ENCODE results near the gene MAP3K13.
"Not testable (repeated sequence)": the region's sequence is repeated elsewhere in the genome, so short reads cannot be mapped to it uniquely, and the experiment has no call there.

Gene MAP3K13

DNA sequence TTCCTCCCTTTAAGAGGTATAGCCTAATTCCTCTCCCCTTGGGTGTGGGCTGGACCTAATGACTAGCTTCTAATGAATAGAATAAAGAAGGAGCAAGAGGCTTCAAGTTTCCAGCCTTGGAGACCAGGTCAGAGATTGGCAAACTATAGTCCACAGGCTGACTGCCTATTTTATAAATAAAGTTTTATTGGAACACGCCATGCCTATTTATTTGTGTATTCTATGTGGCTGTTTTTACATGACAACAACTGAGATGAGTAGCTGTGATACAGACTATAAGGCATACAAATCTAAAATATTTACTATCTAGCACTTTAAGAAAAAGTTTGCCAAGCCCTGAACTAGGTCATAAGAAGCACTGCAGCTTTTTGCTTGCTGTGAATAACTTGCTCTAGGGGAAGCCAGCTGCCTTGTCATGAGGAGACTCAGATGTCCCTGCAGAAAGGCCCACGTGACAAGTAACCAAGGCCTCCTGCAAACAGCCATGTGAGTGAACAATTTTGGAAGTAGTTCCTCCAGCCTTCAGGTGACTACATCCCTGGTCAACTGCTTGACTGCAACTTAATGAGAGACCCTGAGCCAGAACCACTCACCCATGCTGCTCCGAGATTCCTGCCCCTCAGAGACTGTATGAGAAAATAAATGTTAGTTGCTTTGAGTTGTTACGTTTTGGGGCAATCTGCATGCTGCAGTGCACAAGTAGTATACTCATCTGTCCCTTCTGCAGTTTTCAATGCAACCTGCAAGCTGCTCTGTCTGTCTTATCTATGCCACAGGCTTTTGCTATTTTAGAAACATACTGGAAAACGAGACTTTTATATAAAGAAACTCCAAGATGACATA, 21.1 kb upstream of the MAP3K13 start:
- DNase-seq (ENCODE audit: low spot score): no peak

DNA sequence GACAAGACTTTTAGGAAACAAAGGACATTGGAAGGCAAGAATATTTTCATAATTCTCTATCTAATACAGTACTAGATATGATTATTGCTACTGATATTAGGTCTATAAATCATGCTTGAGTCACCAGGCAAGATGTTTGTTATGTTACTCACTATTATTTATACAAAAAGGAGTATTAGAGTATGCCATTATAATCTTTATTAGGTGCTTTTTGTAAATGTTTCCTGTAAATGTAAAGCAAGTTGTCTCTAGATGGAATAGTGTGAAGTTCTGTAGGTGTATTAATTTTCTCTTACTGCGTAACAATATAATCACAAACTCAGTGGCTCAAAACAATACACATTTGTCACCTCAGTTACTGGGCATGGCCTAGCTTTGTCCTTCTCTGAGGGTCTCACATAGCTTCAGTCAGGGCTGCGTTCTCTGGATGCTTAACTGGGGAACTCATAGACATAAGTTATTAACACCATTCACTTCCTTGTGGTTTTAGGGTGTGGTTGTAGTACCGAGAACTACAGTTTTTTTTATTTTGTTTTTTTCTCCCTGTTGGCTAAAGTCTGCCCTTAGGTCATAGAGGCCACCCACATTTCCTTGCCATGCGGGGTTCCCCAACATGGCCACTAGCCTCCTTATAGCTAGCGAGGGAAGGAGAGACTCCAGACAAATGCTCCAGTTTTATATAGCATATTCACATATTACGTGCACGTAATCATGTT, 20.3 kb upstream of the MAP3K13 start:
- no peak for DNase-seq (ENCODE audit: low spot score)

DNA sequence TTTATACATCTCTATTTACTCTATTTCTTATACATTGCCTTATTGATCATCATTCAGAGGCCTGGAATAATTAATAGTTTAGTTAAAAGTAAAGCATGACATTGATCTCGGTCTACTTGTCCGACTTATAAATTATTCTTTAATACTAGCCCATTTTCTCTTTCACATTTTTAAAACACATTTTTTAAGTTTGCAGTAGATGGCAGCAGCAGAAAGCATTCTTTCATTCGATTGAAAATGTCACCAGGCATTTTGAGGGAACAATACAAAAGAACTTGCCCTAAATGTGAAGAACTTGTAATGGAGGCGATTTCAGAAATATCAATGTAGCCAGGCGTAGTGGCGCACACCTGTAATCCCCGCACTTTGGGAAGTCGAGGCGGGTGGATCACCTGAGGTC, 15.5 kb upstream of the MAP3K13 start:
- no peak for DNase-seq (ENCODE audit: low spot score)

DNA sequence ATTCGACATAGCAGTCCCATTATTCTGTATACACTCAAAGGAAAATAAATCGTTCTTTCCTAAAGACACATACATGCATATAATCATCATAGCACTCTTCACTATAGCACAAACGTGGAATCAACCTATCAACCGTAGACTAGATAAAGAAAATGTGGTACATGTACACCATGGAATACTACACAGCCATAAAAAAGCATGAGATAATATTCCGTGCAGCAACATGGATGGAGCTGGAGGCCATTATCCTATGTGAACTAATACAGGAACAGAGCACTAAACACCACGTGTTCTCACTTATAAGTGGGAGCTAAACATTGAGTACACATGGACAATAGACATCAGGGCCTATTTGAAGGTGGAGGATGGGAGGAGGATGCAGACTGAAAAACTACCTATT, 12.1 kb upstream of the MAP3K13 start:
- no peak for DNase-seq (ENCODE audit: low spot score)

DNA sequence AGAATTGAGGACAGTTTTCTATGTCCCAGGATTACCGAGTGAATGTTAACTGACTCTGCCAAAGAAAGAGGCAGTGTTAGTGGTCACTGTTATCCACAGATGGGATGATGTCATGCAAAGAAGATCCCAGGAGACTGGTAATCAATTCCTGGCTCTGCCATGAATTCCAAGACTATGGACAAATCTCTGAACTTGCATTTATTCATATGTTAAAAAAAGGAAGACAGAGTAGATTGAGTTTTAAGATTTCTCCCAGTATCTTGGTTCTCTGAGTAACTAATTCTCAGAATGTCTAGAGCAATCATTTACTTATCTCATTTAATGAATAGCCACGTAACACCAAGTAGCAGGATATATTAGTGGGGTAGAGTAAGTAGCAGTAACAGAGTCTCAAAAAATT, 11.5 kb upstream of the MAP3K13 start:
- DNase-seq (ENCODE audit: low spot score): no peak

DNA sequence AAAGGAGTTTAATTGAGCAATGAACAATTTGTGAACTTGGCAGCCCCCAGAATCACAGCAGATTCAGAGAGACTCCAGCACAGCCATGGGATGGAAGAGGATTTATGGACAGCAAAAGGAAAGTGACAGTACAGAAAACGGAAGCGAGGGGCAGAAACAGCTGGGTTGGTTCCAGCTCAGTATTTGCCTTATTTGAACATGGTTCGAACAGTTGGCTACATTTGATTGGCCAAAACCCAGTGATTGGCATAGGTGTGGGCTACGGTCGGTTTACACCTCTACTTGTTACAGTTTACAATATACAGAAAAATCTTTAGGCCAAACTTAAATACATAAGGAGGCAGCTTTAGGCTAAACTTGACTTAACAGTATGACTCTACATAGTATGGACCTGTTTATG, 9.7 kb upstream of the MAP3K13 start:
- no peak for DNase-seq (ENCODE audit: low spot score)

DNA sequence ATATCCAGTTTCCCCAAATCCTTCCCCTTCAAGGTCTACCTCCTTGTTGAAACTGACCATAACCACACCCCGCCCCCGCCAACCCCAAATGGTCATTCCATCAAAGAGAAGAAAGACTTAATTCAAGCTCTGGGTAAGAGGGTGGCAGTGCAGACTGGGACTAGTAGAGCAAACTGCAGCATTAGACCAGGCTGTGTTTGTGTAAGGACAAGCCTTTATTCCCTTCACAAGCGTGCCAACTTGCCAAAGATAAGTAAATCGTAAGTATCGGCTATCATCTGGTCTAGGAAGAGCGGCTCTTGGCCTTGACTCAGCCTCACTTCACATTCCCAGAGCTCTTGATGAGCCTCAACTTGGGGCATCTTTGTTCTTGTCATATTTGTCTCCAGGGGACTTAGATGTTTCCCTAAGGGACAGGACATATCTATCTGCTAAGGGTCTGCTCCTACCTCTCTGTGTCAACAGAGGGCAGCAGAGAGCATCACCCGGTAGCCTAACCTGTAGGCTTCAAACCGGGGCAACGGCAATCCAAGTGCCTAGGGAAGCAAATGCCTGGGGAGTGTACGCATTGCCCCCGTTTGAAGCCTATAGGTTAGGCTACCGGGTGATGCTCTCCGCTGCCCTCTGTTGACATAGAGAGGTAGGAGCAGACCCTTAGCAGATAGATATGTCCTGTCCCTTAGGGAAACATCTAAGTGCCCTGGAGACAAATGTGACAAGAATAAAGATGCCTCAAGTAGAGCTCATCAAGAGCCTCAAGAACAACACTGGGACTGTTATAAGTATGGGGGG, 8.9 kb upstream of the MAP3K13 start:
- peak; percentile 60 for DNase-seq (ENCODE audit: low spot score)

DNA sequence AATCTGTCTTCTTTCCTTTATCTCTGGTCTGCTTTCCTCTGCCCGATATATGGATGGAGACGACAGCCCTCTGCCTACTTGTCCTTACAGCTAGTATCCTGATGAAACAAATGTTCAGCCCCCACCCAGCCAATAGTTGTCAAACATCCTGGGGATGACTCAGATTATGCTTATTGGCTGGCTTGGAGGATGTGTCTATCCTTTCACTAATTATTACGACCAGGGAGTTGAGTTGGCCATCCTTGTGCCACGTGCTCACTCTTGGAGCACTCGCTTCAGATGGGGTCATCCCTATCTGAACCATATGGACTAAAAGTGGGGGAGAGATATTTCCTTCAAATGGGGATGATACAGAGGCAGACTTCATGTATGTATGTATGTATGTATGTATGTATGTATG, 6.4 kb upstream of the MAP3K13 start:
- no peak for DNase-seq (ENCODE audit: low spot score)

DNA sequence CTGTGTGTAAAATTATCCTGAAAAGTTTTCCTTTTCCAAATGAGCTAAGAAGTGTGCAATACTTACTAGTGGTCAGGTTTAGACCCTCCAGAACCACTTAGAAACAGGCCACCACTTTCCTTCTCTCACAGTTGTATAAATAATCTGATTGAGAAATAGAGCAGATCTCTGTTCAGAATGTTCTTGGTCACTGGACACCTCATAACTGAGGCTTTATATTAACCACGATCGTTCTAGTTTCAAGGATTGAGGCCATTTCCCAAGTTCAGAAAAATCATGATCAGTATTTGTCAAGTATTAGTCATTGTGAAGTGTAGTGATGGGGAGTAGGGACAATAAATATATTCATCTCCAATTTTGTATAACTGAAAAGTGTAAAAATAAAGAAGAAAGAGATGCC, 1.0 kb upstream of the MAP3K13 start:
- DNase-seq (ENCODE audit: low spot score): no peak

DNA sequence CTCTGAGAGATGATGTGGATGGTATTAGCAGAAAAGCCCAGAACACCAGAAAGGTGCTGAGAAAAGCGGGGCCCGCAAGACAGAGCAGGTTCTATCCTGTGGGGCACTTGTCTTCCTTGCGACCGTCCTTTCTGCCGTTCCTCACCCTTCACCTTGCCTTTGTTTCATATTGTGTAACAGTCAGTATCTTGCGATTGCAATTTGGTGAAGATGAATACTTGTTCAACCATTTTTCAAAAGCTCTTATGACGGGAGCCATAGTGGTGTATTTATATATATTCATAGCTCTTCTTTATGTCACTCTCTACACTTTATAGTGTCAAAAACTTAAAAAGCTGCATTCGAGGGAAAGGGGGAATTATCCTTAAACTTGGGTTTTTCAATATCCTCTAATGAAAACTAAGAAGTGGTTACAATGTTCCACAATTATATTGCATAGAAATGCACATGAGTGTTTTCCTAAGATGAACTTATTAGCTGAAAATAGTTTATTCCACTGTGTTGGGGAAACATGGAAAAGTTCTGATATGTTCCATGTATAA, 797 bp downstream of the MAP3K13 start:
- no peak for DNase-seq (ENCODE audit: low spot score)

DNA sequence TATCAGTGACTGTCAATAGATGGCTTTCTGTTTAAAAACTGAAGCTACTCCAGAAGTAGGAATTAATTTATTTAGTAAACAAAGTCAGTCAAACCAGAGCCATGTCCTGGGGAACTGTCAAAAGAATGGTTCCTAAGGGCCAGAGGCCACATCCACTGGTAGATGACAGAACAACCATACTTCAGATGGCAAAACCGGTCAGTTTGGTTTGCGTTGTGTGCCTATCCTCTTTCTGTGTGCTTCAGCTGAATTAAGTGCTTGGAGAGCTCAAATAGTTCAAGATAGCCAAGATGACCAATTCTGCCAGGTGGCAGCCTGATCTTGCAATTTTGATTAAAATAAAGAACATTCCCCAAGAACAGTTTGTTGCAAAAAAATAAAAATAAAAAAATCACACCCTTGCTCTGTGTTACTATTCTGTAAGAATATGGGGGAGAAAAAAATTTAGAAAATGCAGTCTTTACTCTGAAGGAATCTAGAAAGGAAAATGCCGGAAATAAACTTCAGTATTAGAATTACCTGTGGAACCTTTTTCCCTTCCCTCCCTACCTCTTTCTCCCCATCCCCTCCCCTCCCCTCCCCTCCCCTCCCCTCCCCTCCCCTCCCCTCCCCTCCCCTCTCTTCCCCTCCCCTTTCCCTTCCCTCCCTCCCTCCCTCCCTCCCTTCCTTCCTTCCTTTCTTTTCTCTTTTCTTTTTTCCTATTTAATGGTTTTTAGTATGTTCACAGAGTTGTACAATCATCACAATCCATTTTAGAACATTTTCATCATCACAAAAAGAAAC, 2.5 kb downstream of the MAP3K13 start:
- DNase-seq (ENCODE audit: low spot score): no peak

DNA sequence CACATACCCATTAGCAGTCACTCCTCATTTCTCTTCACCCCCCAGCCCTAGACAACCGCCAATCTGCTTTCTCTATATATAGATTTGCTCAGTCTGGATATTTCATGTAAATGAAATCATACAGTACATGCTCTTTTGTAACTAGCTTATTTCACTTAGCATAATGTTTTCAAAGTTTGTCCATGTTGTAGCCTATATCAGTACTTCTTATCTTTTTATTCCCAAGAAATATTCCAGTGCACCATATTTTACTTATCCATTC, 3.1 kb downstream of the MAP3K13 start:
- no peak for DNase-seq (ENCODE audit: low spot score)

DNA sequence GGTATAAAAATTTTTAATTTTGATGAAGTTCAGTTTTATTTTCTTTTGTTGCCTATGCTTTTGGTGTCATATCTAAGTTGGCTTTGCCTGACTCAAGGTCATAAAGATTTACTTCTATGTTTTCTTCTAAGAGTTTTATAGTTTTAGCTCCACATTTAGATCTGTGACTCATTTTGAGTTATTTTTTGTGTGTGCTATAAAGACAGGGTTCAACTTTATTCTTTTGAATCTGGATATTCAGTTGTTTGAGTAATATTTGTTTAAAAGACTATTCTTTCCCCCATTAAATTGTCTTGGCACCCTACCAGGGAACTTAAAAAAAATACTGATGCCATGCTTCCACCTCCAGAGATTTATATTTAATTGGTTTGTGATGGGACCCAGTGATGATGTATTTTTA, 4.0 kb downstream of the MAP3K13 start:
- no peak for DNase-seq (ENCODE audit: low spot score)

DNA sequence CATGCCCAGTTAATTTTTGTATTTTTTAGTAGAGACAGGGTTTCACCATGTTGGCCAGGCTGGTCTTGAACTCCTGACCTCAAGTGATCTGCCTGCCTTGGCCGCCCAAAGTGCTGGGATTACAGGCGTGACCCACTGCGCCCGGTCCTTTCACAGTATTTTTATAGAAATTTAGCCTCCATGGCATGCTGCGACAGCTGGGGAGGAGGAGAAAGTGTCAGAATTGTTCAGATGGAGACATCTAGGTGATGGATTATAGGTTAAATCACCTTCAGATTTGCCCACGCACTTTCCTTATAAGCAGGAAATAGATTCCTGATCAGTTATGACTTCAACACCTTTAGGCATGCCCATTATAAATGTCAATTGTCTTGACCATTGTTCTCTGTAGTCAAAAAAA, 7.4 kb downstream of the MAP3K13 start:
- DNase-seq (ENCODE audit: low spot score): not testable (repeated sequence)

DNA sequence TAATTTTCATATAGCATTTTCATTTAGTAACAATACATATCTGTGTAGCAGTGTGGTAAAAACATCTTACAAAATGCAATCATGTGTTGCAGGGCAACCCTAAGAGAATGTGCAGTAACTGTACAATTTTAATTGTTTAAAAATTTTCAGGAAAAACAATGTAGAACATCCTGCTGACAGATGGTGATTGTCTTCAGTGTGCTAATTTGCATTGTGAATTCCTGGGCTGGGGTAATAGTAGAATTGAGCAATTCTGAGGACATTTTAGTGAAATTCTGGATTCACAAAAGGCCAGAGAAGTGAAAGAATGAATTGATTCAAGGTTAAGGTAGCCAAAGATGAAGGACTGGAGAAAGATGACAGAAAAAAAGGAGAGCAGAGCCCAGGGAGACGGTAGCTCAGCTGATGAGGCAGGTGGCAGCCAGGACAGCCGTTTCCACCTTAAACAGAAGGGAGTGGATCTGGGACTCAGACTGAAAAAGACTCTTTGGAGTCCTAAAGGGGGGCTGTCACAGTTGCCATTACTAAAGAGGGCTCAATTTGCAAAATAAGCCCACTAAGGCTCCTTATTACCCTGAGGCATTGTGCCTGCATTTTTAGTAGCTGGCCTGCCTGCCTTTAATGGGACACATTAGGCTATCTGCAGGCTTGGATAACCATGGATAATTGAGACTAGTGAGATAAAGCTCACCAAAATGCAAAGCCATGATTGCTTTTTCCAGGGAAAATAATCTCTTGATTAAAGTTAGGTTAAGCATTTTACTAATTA, 8.6 kb downstream of the MAP3K13 start:
- no peak for DNase-seq (ENCODE audit: low spot score)

DNA sequence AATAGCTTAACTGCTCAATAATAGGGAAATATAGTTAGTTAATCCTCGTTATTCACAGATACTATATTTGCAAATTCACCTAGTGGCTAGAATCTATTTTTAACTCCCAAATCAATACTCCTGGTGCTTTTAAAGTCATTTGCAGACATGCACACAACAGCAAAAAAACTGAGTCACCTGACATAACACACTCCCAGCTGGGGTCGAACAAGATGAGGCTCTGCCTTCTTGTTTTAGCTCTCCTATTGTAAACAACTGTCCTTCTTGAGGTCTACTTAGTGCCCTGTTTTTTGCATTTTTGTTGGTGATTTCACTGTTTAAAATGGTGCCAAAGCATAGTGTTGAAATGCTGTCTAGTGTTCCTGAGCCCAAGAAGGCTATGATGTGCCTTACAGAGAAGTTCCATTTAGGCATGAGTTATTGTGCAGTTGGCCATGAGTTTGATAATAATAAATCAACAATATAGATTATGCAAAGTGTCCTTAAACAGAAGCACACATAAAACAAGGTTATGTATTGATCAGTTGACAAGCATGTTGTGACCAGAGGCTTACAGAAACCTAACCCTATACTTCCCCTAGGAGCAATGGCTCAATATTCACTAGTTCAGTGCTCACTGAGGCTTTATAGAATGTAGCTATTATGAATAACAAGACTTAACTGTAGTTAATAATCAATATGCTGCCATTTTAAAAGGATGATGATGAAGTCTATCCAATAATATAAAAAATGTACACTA, 18.6 kb downstream of the MAP3K13 start:
- no peak for DNase-seq (ENCODE audit: low spot score)

DNA sequence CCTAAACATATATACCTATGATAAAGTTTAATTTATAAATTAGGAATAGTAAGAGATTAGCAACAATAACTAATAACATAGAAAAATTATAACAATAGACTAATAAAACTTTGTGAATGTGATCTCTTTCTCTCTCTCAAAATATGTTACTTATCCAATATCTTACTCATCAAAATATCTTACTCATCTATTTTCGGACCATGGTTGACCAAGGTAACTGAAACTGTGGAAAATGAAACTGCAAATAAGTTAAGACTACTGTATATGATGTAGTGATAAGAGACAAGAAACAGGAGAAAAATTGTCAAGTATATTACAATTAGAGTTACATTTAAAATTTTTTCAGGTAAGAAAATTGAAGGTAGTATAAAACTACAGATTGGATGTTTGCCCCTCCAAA, 19.2 kb downstream of the MAP3K13 start:
- no peak for DNase-seq (ENCODE audit: low spot score)

DNA sequence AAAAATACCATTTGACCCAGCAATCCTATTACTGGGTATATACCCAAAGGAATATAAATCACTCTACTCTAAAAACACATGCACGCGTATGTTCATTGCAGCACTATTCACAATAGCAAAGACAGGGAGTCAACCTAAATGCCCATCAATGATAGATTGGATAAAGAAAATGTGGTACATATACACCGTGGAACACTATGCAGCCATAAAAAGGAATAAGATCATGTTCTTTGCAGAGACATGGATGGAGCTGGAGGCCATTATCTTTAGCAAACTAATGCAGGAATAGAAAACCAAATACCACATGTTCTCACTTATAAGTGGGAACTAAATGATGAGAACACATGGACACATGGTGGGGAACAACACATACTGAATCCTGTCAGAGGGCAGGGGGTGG, 23.6 kb downstream of the MAP3K13 start:
- not testable (repeated sequence) for DNase-seq (ENCODE audit: low spot score)

DNA sequence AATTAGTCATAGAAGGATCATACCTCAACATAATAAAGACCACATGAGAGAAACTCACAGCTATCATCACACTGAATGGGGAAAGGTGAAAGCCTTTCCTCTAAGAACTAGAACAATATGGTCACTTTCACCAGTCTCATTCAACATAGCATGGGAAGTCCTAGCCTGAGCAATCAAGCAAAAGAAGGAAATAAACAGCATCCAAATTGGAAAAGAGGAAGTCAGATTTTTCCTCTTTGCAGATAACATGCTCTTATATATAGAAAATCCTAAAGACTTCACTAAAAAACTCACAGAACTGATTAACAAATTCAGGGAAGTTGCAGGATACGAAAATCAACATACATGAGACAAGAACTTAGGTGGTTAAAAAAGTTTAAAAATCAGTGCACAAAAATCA, 24.7 kb downstream of the MAP3K13 start:
- no peak for DNase-seq (ENCODE audit: low spot score)

DNA sequence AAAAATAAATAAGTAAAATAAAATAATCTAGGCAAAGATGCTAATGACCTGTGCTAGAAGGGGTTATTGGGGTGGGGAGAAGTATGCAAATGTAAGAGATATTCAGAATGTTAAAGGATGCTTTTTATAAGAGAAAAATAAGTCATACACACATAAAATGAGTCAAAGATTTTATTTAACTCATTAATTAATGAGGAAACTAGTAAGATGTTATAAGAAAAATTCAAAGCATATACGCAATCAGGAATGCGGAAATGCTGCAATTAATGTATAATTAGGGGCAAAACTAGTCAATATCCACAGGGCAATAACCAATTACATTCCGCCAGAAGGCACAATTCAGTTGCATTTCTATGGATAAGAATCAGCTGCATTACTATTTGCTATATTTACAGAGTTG, 30.1 kb downstream of the MAP3K13 start:
- no peak for DNase-seq (ENCODE audit: low spot score)

DNA sequence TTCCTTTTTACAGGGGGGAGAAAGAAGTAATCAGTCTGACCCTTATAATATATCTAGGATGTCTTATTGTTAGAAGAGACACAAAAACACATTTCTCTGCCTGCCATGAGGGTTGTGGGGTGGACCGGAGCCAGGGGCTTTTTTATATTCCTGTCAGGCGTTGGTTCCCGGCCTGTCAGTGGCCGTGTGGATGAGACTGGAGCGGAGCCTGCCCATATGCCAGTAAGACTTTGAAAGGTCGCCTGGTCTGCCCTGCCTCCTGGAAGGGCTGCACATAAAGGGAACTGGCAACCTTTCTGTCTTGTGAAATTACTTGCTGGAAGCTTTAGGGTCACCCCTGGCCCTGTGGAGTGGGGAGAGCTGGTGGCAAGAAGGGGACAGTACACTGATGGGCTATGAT, 34.7 kb downstream of the MAP3K13 start:
- no peak for DNase-seq (ENCODE audit: low spot score)

Data from CD4-positive, alpha-beta T cell treated with Interleukin-2 at 100 ng/mL for 4 hours (primary cell).